Hematopoietic multipotent progenitor cell treated with erythropoietin and hydrocortisone succinate and interleukin-3 and kit ligand, for 17 days (in vitro differentiated cells): ENCODE measurements around the gene ECE1.

ENCODE experiments used
- DNase-seq: peaks from one replicate; pipeline ENCODE4 v3.0.0-alpha.2; 2015; ENCODE audit warnings: low spot score

ECE1 gene

GRCh38 chr1:21289700-21290545 lies at the start of gene ECE1:
Gene ECE1 (minus strand): TSS chr1:21290463. CDS start chr1:21290414, 49 bp downstream.
- DNase-seq = no peak

- no peak for DNase-seq
Observed at GRCh38 chr1:21339356-21340229, 49.3 kb upstream of the ECE1 start.

- DNase-seq = no peak
Observed at GRCh38 chr1:21338573-21339355, 48.5 kb upstream of the ECE1 start.

GRCh38 chr1:21337928-21338572 lies 47.8 kb upstream of the ECE1 start:
- no peak for DNase-seq

GRCh38 chr1:21337454-21337927 lies 47.2 kb upstream of the ECE1 start:
- no peak for DNase-seq

- no peak for DNase-seq
Observed at GRCh38 chr1:21337010-21337437, 46.8 kb upstream of the ECE1 start.

- no peak for DNase-seq
Observed at GRCh38 chr1:21335750-21336224, 45.5 kb upstream of the ECE1 start.

GRCh38 chr1:21335088-21335691 lies 44.9 kb upstream of the ECE1 start:
- DNase-seq = no peak

GRCh38 chr1:21334214-21335087 lies 44.2 kb upstream of the ECE1 start:
- peak; percentile 56 for DNase-seq

- no peak for DNase-seq
Observed at GRCh38 chr1:21333824-21334213, 43.6 kb upstream of the ECE1 start.

- DNase-seq = no peak
Observed at GRCh38 chr1:21332554-21333311, 42.5 kb upstream of the ECE1 start.

GRCh38 chr1:21331752-21332478 lies 41.7 kb upstream of the ECE1 start:
- DNase-seq = no peak

GRCh38 chr1:21330544-21330943 lies 40.3 kb upstream of the ECE1 start:
- DNase-seq = no peak

- DNase-seq = no peak
Observed at GRCh38 chr1:21329209-21329844, 39.1 kb upstream of the ECE1 start.

GRCh38 chr1:21327566-21328323 lies 37.5 kb upstream of the ECE1 start:
- DNase-seq = no peak

GRCh38 chr1:21326861-21327344 lies 36.6 kb upstream of the ECE1 start:
- DNase-seq = no peak
